Trophoblast cell (in vitro differentiated cells and primary cell): ENCODE measurements around the gene AAGAB.

Experiments used
- DNase-seq, 2 donors: peaks; one replicate each; pipeline ENCODE4 v3.0.0-alpha.2; 2016
- H2AFZ ChIP-seq: 2 replicates; pipeline ENCODE4 v1.6.1; 2013; ENCODE audit warnings: low read length, moderate library complexity, mild to moderate bottlenecking; ENCODE audit not compliant: insufficient read depth, poor library complexity
- H2AK5ac ChIP-seq: 2 replicates; pipeline ENCODE4 v1.6.1; 2013; ENCODE audit warnings: mild to moderate bottlenecking, low read length
- H2BK120ac ChIP-seq: 2 replicates; pipeline ENCODE4 v1.6.1; 2013; ENCODE audit warnings: low read length, mild to moderate bottlenecking, moderate library complexity; ENCODE audit not compliant: insufficient read depth, poor library complexity
- H2BK12ac ChIP-seq: 2 replicates; pipeline ENCODE4 v1.6.1; 2013; ENCODE audit warnings: mild to moderate bottlenecking, low read length, moderate library complexity
- H2BK5ac ChIP-seq: 2 replicates; pipeline ENCODE4 v1.6.1; 2013; ENCODE audit warnings: low read length, low read depth, moderate library complexity, mild to moderate bottlenecking; ENCODE audit not compliant: poor library complexity
- H3K14ac ChIP-seq: 2 replicates; pipeline ENCODE4 v1.6.1; 2013; ENCODE audit warnings: mild to moderate bottlenecking, low read length
- H3K18ac ChIP-seq: 2 replicates; pipeline ENCODE4 v1.6.1; 2013; ENCODE audit warnings: mild to moderate bottlenecking, low read length
- H3K23ac ChIP-seq: 2 replicates; pipeline ENCODE4 v1.6.1; 2013; ENCODE audit warnings: low read length
- H3K27ac ChIP-seq: 2 replicates; pipeline ENCODE4 v1.5.1; 2013; ENCODE audit warnings: low read depth, mild to moderate bottlenecking, inconsistent platforms, low read length, moderate library complexity
- H3K27me3 ChIP-seq: 2 replicates; pipeline ENCODE4 v1.6.1; 2013; ENCODE audit warnings: inconsistent platforms, mild to moderate bottlenecking, low read length, moderate library complexity; ENCODE audit not compliant: insufficient read depth
- H3K36me3 ChIP-seq, 2 experiments: 1 replicate in 1 of 2; 2 replicates in 1 of 2; pipeline ENCODE4 v1.6.1; 2013; ENCODE audit warnings: low read length in 2 of 2, mild to moderate bottlenecking in 2 of 2, moderate library complexity in 1 of 2; ENCODE audit not compliant: insufficient read depth in 2 of 2, control insufficient read depth in 1 of 2
- H3K4ac ChIP-seq: 2 replicates; pipeline ENCODE4 v1.6.1; 2013; ENCODE audit warnings: low read depth, mild to moderate bottlenecking, low read length, moderate library complexity
- H3K4me1 ChIP-seq, 2 experiments: 1 replicate in 1 of 2; 2 replicates in 1 of 2; pipeline ENCODE4 v1.6.1; 2013; ENCODE audit warnings: low read length in 2 of 2, mild to moderate bottlenecking in 2 of 2, moderate library complexity in 1 of 2; ENCODE audit not compliant: insufficient read depth in 2 of 2, control insufficient read depth in 1 of 2
- H3K4me2 ChIP-seq: 2 replicates; pipeline ENCODE4 v1.6.1; 2013; ENCODE audit warnings: inconsistent platforms, mild to moderate bottlenecking, low read length, moderate library complexity
- H3K4me3 ChIP-seq: 2 replicates; pipeline ENCODE4 v1.5.1; 2013; ENCODE audit warnings: mild to moderate bottlenecking, low read depth, low read length, inconsistent platforms
- H3K79me1 ChIP-seq: one replicate; pipeline ENCODE4 v1.6.1; 2013; ENCODE audit warnings: low read length
- H3K79me2 ChIP-seq: 2 replicates; pipeline ENCODE4 v1.6.1; 2013; ENCODE audit warnings: low read length, mild to moderate bottlenecking; ENCODE audit not compliant: control insufficient read depth, insufficient read depth, poor library complexity
- H3K9ac ChIP-seq: 2 replicates; pipeline ENCODE4 v1.6.1; 2013; ENCODE audit warnings: mild to moderate bottlenecking, low read length
- H3K9me3 ChIP-seq: 2 replicates; pipeline ENCODE4 v1.6.1; 2013; ENCODE audit warnings: low read depth, mild to moderate bottlenecking, control low read depth, inconsistent platforms, low read length; ENCODE audit not compliant: insufficient read depth
- H4K12ac ChIP-seq: 2 replicates; pipeline ENCODE4 v1.6.1; 2013; ENCODE audit warnings: low read depth, mild to moderate bottlenecking, low read length, moderate library complexity
- H4K8ac ChIP-seq: 2 replicates; pipeline ENCODE4 v1.6.1; 2013; ENCODE audit warnings: low read depth, mild to moderate bottlenecking, low read length, moderate library complexity
- H4K91ac ChIP-seq: one replicate; pipeline ENCODE4 v1.6.1; 2013; ENCODE audit warnings: low read depth, mild to moderate bottlenecking, low read length, moderate library complexity
- WGBS: extraction: QIAGEN DNeasy Blood & Tissue Kit; methylation state at CpG from one replicate; pipeline ENCODE4 v1.1.7; 2013; ENCODE audit warnings: missing lambda C conversion rate; ENCODE audit not compliant: insufficient read length, insufficient coverage; ENCODE audit errors: extremely low coverage; 5-methylcytosine and 5-hydroxymethylcytosine counted together

The AAGAB gene

GRCh38 chr15:67199391-67199790 lies 55.1 kb downstream of the AAGAB start:
- H4K8ac ChIP-seq, result no peak overlapping the region
- no peak overlapping the region for H3K14ac ChIP-seq
- no peak overlapping the region for H2BK5ac ChIP-seq
- no peak overlapping the region for H3K9ac ChIP-seq
- H2AK5ac ChIP-seq, result no peak overlapping the region
- peaks cover 3 to 10% of the 10 kb centered on the region in 2 experiments for H3K4me1 ChIP-seq
- DNase-seq, result peak; percentile 52 to 90
- H2BK12ac ChIP-seq, result no peak overlapping the region
- no peak overlapping the region for H4K91ac ChIP-seq
- no peak overlapping the region for H3K18ac ChIP-seq
- H2AFZ ChIP-seq, result no peak overlapping the region
- H3K4ac ChIP-seq, result no peak overlapping the region
- H3K36me3 ChIP-seq, result peaks cover 4 to 13% of the 10 kb centered on the region in 2 experiments
- no peak overlapping the region for H3K27ac ChIP-seq
- no peak overlapping the region for H2BK120ac ChIP-seq
- no peaks in the 10 kb centered on the region for H3K79me1 ChIP-seq
- no peak overlapping the region for H3K23ac ChIP-seq
- H3K27me3 ChIP-seq, result no peaks in the 10 kb centered on the region
- H3K79me2 ChIP-seq, result no peaks in the 10 kb centered on the region
- H3K9me3 ChIP-seq, result no peaks in the 10 kb centered on the region
- H4K12ac ChIP-seq, result no peak overlapping the region
- WGBS, result no CpG with 5 or more reads among the region's 4 CpGs
- H3K4me3 ChIP-seq, result no peak overlapping the region
- H3K4me2 ChIP-seq, result no peak overlapping the region

GRCh38 chr15:67198157-67198754 lies 56.2 kb downstream of the AAGAB start:
- Histone ChIP-seq H2BK120ac (no peak overlapping the region), H3K27me3 (no peaks in the 10 kb centered on the region), H3K36me3 (peaks cover 4 to 16% of the 10 kb centered on the region in 2 experiments), H3K18ac (no peak overlapping the region), H4K12ac (no peak overlapping the region), H3K79me1 (no peaks in the 10 kb centered on the region), H3K23ac (no peak overlapping the region), H3K4me1 (peaks cover 5 to 15% of the 10 kb centered on the region in 2 experiments), H2BK5ac (no peak overlapping the region), H2AFZ (no peak overlapping the region), H3K14ac (peak overlapping the region; percentile 17), H3K9me3 (no peaks in the 10 kb centered on the region), H3K79me2 (no peaks in the 10 kb centered on the region), H2AK5ac (no peak overlapping the region), H4K8ac (no peak overlapping the region), H4K91ac (no peak overlapping the region), H3K27ac (no peak overlapping the region), H3K4ac (no peak overlapping the region), H3K4me3 (no peak overlapping the region), H3K4me2 (no peak overlapping the region), H3K9ac (no peak overlapping the region), H2BK12ac (no peak overlapping the region)
- no peak for DNase-seq
- WGBS, result no CpG with 5 or more reads among the region's 7 CpGs

- Histone ChIP-seq H3K18ac (no peak overlapping the region), H3K4ac (no peak overlapping the region), H3K79me2 (no peaks in the 10 kb centered on the region), H3K79me1 (peaks cover 1% of the 10 kb centered on the region), H4K8ac (no peak overlapping the region), H4K91ac (no peak overlapping the region), H3K23ac (peak overlapping the region; percentile 76), H3K9me3 (no peaks in the 10 kb centered on the region), H3K4me3 (no peak overlapping the region), H4K12ac (no peak overlapping the region), H3K9ac (no peak overlapping the region), H3K36me3 (peaks cover 8 to 21% of the 10 kb centered on the region in 2 experiments), H3K4me2 (no peak overlapping the region), H3K27me3 (no peaks in the 10 kb centered on the region), H2BK12ac (no peak overlapping the region), H3K14ac (no peak overlapping the region), H2AK5ac (no peak overlapping the region), H2BK120ac (no peak overlapping the region), H2AFZ (no peak overlapping the region), H3K27ac (no peak overlapping the region), H3K4me1 (peaks cover 5 to 17% of the 10 kb centered on the region in 2 experiments), H2BK5ac (no peak overlapping the region)
- DNase-seq, result no peak
- no CpG with 5 or more reads among the region's 2 CpGs for WGBS
These were observed 57.1 kb downstream of the AAGAB start for GRCh38 chr15:67197364-67197695.

- Histone ChIP-seq H3K4me2 (no peak overlapping the region), H4K91ac (no peak overlapping the region), H3K27me3 (no peaks in the 10 kb centered on the region), H2BK120ac (no peak overlapping the region), H2AFZ (no peak overlapping the region), H4K8ac (no peak overlapping the region), H2AK5ac (no peak overlapping the region), H3K27ac (no peak overlapping the region), H3K79me2 (no peaks in the 10 kb centered on the region), H3K23ac (peak overlapping the region; percentile 76), H3K4me1 (peaks cover 5 to 14% of the 10 kb centered on the region in 2 experiments), H2BK5ac (no peak overlapping the region), H4K12ac (no peak overlapping the region), H3K18ac (no peak overlapping the region), H2BK12ac (no peak overlapping the region), H3K4ac (no peak overlapping the region), H3K4me3 (no peak overlapping the region), H3K36me3 (peaks cover 12 to 25% of the 10 kb centered on the region in 2 experiments), H3K14ac (no peak overlapping the region), H3K79me1 (peaks cover 1% of the 10 kb centered on the region), H3K9ac (no peak overlapping the region), H3K9me3 (peaks cover 2% of the 10 kb centered on the region)
- WGBS, result no CpG with 5 or more reads among the region's 8 CpGs
- peak; percentile 48 to 67 for DNase-seq
These were observed 57.6 kb downstream of the AAGAB start for GRCh38 chr15:67196672-67197363.
